T-helper 1 cell treated with Interleukin-12 subunit alpha and Interleukin-12 subunit beta and Interleukin-4 antibody, amounts not matched to agents 30 μg/mL and 1 μg/mL, for 36 hours (primary cell): ENCODE measurements around the gene PJA1.

ENCODE experiments used
- H3K27ac Mint-ChIP-seq: one replicate; pipeline ENCODE4 v1.8.0; 2021; ENCODE audit warnings: mild to moderate bottlenecking, mixed read lengths
- H3K27me3 Mint-ChIP-seq: one replicate; pipeline ENCODE4 v1.8.0; 2021; ENCODE audit warnings: low read depth, mixed read lengths
- H3K36me3 Mint-ChIP-seq: one replicate; pipeline ENCODE4 v1.8.0; 2021; ENCODE audit warnings: low read depth, mixed read lengths
- H3K4me1 Mint-ChIP-seq: one replicate; pipeline ENCODE4 v1.8.0; 2021; ENCODE audit warnings: low read depth, mixed read lengths
- H3K4me3 Mint-ChIP-seq: one replicate; pipeline ENCODE4 v1.8.0; 2021; ENCODE audit warnings: mild to moderate bottlenecking, moderate library complexity, mixed read lengths
- H3K9me3 Mint-ChIP-seq: one replicate; pipeline ENCODE4 v1.8.0; 2021; ENCODE audit warnings: mixed read lengths

PJA1 gene, protein sequence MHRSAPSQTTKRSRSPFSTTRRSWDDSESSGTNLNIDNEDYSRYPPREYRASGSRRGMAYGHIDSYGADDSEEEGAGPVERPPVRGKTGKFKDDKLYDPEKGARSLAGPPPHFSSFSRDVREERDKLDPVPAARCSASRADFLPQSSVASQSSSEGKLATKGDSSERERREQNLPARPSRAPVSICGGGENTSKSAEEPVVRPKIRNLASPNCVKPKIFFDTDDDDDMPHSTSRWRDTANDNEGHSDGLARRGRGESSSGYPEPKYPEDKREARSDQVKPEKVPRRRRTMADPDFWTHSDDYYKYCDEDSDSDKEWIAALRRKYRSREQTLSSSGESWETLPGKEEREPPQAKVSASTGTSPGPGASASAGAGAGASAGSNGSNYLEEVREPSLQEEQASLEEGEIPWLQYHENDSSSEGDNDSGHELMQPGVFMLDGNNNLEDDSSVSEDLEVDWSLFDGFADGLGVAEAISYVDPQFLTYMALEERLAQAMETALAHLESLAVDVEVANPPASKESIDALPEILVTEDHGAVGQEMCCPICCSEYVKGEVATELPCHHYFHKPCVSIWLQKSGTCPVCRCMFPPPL

DNA sequence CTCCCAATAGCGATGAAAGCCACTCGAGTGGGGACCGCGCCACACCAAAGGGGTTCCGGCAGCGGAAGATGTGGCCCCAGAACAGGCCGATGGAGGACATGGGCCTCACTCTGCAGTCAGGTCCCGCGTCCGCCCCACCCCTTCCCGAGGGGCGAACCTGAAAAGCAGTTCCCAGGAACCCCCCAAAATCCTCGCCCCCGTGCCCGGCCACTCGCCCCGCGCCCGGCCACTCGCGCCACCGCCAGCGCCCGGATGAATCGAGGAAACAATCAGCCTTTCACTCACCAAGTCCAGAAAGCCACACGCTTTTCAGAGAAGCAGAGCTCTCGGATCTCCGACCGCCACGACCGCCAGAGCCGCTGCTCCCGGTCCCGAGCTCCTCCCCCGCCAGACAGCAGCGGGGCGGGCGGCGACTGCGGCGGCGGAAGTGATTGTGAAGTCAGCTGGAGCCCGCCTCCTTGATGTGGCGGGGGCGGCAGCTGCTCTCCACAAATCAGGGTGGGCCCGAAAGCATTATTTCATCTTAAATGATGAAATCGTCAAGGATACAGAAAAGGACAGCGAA, at the start of gene PJA1:
PJA1 (minus strand) TSS at position 367 of the 565 bp plus-strand sequence. CDS start 2,380 bp downstream, outside the sequence.
- H3K27me3 Mint-ChIP-seq: peaks cover 12% of the 10 kb centered on the region
- peak within 1 kb of the TSS; percentile 83 for H3K27ac Mint-ChIP-seq
- H3K36me3 Mint-ChIP-seq: peaks cover 7% of the 10 kb centered on the region
- H3K9me3 Mint-ChIP-seq: no peaks in the 10 kb centered on the region
- peaks cover 26% of the 10 kb centered on the region for H3K4me1 Mint-ChIP-seq
- H3K4me3 Mint-ChIP-seq: peak within 1 kb of the TSS; percentile 91

DNA sequence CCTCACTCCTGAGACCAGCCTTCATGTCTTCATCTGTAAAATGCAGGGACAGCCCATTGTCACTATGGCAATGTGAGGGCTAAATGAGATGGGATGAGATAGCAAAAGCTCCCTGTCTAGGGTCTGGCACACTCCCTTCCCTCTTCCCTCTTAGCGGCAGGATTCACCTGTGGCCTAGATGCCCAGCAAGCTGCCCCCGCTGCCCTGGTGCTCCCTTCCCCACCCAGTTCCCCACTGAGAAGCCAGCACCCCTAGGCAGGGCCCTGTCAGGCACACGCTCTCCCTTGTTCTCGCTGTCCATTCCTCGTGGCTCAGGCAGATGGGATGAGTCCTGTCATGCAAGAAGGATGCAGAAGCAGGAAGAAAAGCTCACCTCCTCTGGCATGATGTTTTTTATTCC, 49.2 kb upstream of the PJA1 start:
- H3K4me1 Mint-ChIP-seq: no peaks in the 10 kb centered on the region
- H3K9me3 Mint-ChIP-seq: no peaks in the 10 kb centered on the region
- no peak overlapping the region for H3K4me3 Mint-ChIP-seq
- no peak overlapping the region for H3K27ac Mint-ChIP-seq
- no peaks in the 10 kb centered on the region for H3K27me3 Mint-ChIP-seq
- H3K36me3 Mint-ChIP-seq: no peaks in the 10 kb centered on the region

DNA sequence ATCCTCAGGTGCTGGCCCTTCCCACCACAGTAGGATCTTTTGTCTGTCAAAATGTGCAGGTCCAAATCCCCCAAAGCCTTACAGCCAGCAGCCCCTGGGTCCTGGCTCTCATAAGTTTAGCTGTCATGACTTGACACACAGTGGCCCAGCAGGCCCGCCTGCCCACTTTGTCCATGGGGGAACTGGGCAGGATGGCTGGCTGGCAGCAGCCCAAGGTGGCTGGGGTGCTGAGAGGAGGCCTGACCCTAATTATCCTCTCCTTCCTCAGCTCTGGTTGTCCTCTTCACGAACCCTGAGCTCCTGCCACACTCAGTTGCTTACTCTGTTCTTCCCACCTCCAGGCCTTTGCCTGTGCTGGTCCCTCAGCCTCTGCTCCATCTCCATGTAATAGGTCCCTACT, 46.4 kb upstream of the PJA1 start:
- Mint-ChIP-seq H3K27me3 (no peaks in the 10 kb centered on the region), H3K36me3 (no peaks in the 10 kb centered on the region), H3K4me3 (no peak overlapping the region), H3K4me1 (no peaks in the 10 kb centered on the region), H3K9me3 (no peaks in the 10 kb centered on the region), H3K27ac (no peak overlapping the region)

DNA sequence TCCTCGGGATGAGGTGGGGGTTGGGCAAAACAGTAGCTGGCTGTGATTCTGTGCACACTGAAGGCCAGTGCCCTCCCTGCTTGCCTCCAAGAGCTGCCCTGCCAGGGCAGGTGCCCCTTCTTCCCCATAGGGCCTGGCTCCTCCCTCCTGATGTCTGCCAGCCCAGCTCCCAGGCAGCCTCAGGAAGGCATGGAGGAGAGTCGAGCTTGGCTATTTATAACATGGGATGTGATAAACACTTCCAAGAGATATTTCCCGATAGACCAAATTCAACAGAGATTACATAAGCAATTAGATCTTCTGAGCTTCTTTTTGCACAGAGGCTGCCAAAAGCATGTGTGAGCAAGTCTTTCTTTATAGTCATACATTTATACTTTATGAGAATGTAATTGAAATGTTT, 45.3 kb upstream of the PJA1 start:
- Mint-ChIP-seq H3K27ac (no peak overlapping the region), H3K36me3 (no peaks in the 10 kb centered on the region), H3K9me3 (no peaks in the 10 kb centered on the region), H3K4me3 (no peak overlapping the region), H3K4me1 (no peaks in the 10 kb centered on the region), H3K27me3 (no peaks in the 10 kb centered on the region)

DNA sequence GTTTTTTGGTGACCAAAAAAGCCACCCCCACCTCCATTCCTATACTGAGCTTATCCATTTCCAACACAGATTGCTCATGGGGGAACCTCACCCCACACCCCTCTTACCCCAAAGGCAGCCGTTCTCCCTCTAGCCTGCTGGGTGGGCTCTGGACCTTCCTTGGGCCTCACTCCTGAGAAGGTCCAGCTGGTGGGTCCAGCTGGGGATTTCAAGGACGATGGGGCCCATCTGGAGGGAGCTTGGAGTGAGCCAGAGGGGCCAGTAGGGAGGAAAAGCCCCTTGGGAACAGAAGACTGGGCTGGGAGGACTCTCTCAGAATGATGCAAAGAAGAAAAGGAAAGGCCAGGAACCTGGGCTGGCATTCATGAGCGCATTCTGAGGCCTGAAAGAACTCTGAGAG, 42.0 kb upstream of the PJA1 start:
- Mint-ChIP-seq H3K36me3 (no peaks in the 10 kb centered on the region), H3K4me1 (no peaks in the 10 kb centered on the region), H3K9me3 (no peaks in the 10 kb centered on the region), H3K27ac (no peak overlapping the region), H3K27me3 (no peaks in the 10 kb centered on the region), H3K4me3 (no peak overlapping the region)

DNA sequence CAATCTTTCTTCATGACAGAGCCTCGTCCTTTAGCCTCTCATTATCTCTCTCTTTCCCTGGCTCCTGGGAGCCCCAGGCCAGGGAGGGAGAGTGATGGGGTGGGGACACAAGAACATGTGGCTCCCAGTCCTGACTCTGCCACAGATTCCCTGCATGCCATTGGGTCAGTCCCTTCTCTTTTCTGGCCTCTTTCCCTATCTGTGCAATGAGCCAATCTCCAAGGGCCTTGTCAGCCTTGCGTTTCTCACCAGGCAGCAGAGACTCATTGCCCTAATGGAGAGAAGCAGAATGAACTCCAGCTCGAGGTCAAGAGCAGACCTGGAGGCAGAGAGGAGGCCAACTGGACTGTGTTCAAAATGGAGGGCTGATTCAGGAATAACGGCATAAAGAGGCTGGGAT, 38.4 kb upstream of the PJA1 start:
- Mint-ChIP-seq H3K27me3 (no peaks in the 10 kb centered on the region), H3K4me1 (no peaks in the 10 kb centered on the region), H3K36me3 (no peaks in the 10 kb centered on the region), H3K9me3 (no peaks in the 10 kb centered on the region), H3K4me3 (no peak overlapping the region), H3K27ac (no peak overlapping the region)

DNA sequence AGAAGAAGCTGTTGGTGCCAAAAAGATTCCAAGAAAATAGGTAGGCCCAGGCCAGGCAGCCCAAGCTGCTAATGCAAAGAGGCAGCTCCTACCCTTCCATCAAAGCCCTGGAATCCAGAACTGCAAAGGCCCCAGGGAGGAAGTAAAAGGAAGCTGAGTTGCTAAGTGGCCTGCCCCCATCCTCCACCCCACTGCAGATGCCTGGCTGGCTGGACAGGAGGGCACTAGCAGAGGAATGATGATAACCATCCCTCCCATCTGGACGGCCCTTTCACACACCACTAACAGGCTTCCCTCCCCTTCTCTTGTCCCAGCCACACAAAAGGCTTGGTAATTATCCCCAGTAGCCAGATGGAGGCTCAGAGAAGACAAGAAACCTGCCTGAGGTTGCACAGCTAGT, 32.4 kb upstream of the PJA1 start:
- no peaks in the 10 kb centered on the region for H3K9me3 Mint-ChIP-seq
- H3K27ac Mint-ChIP-seq: no peak overlapping the region
- H3K36me3 Mint-ChIP-seq: no peaks in the 10 kb centered on the region
- no peaks in the 10 kb centered on the region for H3K27me3 Mint-ChIP-seq
- H3K4me1 Mint-ChIP-seq: no peaks in the 10 kb centered on the region
- no peak overlapping the region for H3K4me3 Mint-ChIP-seq

DNA sequence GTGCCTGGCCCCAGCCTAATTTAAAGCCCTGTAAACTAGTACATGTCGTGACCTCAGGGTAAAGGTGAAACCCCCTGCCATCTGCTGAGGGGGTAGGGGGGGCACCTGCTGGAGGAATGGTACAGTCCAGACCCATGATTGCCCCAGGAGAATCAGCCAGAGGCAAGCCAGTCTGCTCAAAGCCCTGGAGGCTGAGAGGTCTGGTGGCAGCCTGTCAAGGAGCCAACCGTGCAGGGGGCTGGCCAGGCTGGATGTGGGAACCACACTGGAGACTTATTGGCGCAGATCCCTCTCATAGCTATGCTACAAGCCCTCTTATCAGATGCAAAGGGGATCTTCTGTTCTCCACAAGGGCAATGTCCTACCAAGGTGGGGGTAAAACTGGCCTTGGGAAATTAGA, 31.4 kb upstream of the PJA1 start:
- Mint-ChIP-seq H3K4me3 (no peak overlapping the region), H3K9me3 (no peaks in the 10 kb centered on the region), H3K36me3 (no peaks in the 10 kb centered on the region), H3K27me3 (no peaks in the 10 kb centered on the region), H3K27ac (no peak overlapping the region), H3K4me1 (no peaks in the 10 kb centered on the region)

DNA sequence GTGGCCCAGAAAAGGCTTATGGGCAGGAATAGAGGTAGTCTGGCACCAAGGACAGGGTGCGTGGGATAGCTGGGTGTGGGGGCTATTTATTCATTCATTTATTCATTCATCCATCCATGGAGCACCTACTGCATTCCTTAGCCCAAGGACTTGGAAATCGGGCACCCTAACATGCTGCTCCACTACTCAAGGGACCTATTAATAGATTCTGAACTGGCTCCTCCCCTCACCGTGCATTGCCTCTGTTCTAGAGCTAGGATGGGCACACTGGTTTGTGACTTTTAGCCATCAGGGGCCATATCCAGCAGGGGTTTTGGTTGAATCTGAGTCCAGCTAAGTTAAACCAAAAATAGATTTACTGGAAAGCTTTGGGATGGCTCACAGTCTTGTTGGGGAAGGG, 30.6 kb upstream of the PJA1 start:
- Mint-ChIP-seq H3K4me1 (no peaks in the 10 kb centered on the region), H3K27me3 (no peaks in the 10 kb centered on the region), H3K4me3 (no peak overlapping the region), H3K27ac (no peak overlapping the region), H3K9me3 (no peaks in the 10 kb centered on the region), H3K36me3 (no peaks in the 10 kb centered on the region)

DNA sequence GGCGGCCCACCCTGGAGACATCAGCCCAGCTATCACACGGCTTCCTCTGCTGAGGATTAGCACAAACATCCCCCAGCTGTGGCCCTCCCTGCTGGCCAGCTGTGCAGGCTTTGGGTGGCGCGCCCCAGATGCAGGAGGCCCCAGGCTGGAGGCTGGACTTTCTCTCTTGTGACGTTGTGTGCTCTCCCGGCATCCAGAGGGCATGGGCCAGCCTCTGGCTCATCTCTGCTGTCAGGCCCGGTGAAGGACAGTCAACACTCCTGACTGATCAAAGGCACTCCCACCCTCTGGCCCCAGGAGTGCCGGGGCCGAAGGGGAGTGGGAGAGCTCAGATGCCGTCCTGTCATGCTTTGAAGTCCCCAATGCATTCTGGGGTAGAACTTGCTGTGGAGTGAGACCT, 29.9 kb upstream of the PJA1 start:
- no peaks in the 10 kb centered on the region for H3K36me3 Mint-ChIP-seq
- H3K4me3 Mint-ChIP-seq: no peak overlapping the region
- no peaks in the 10 kb centered on the region for H3K9me3 Mint-ChIP-seq
- no peak overlapping the region for H3K27ac Mint-ChIP-seq
- no peaks in the 10 kb centered on the region for H3K4me1 Mint-ChIP-seq
- no peaks in the 10 kb centered on the region for H3K27me3 Mint-ChIP-seq

DNA sequence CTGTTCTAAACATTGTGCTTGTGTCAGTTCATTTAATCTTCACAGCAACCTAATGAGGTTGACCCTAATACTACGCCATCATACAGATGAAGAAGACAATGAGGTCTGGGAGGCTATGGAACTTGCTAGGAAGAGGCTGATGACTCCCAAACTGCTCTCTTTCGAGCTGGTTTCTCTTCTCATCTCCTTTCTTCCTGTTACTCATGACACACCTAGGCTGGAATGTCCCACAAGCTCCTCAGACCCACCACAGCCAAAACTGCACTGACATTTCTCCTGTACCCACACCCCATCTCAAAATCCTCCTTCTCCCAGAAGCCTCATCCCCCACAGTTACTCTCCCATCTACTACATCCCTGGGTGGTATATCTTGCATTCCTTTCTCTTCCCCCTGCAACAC, 27.4 kb upstream of the PJA1 start:
- H3K9me3 Mint-ChIP-seq: no peaks in the 10 kb centered on the region
- H3K4me1 Mint-ChIP-seq: no peaks in the 10 kb centered on the region
- no peaks in the 10 kb centered on the region for H3K36me3 Mint-ChIP-seq
- no peak overlapping the region for H3K4me3 Mint-ChIP-seq
- no peaks in the 10 kb centered on the region for H3K27me3 Mint-ChIP-seq
- no peak overlapping the region for H3K27ac Mint-ChIP-seq

DNA sequence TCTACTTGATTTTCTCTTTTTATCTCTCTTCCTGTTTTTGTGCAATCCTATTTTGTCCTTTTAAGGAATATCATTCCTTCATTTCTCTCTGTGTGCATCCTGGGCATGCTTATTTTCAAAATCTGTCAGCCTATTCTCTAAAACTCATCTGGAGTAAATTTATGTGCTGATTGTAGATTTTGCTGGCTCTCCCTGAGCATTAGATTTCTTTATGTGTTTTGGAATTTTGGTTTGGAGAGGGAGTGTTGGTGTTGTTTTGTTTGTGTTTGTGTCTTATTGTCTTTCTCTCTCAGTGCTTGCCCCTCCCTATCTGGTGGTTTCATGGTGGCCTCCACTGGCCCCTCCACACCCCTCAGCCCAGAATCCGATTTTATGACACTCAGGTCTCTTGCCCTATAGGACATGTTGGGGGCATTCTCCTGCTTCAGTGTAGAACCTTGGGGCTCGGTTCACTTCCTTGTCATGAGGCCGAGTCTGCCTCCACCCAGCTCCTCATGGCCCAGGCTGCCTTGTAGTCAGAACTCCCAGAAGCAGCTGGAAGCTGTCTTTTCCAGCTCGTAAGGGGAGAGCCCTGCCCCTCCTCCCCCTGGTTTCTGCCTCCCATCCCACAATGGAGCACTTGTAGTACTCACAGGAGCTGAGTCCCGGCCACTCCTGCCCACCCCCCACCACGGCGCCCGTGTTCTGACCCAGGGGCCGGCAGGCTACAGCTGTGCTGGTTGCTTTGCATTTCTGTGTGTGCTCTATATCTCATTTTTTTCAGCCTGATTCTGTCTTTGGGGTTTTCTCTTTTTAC, 24.5 kb upstream of the PJA1 start:
- Mint-ChIP-seq H3K4me3 (no peak overlapping the region), H3K4me1 (no peaks in the 10 kb centered on the region), H3K9me3 (no peaks in the 10 kb centered on the region), H3K27me3 (no peaks in the 10 kb centered on the region), H3K36me3 (no peaks in the 10 kb centered on the region), H3K27ac (no peak overlapping the region)

DNA sequence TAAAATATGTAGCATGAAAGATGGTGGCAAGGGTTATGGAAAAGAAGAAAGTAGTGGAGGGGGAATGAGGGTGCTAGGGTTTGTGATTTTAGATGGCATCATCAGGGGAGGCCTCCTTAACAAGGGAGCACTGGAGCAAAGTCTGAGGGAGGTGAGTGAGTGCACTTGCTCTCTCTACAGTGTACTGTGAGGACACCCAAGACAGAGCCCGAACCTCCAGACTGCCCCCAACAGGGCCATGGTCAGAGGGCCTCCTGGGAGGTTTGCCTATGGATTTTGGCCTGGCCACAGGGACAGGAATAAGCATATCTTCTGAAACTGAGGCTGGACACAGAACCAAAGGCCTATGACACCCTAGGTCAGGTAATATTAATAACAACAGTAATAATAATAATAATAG, 21.4 kb upstream of the PJA1 start:
- Mint-ChIP-seq H3K9me3 (no peaks in the 10 kb centered on the region), H3K4me3 (no peak overlapping the region), H3K27me3 (no peaks in the 10 kb centered on the region), H3K4me1 (no peaks in the 10 kb centered on the region), H3K36me3 (no peaks in the 10 kb centered on the region), H3K27ac (no peak overlapping the region)

DNA sequence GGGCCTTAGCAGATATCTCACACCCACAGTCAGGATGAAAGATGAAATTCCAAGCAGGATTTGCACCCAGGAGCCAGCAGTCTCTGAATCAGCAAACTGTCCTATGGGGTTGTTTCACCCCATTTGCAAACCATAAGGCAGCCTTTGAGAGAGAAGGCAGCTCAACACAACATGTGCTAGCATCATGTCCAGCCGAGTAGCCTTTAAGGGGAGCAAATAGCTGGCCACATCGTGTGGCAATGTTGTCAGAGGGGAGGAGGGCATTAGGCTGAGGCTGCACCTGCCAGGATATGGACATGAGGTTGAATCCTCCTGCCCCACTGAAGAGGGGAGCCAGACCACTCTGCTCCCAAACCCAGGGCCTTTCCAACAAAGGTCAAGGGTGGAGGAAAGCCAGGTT, 20.6 kb upstream of the PJA1 start:
- Mint-ChIP-seq H3K27ac (no peak overlapping the region), H3K27me3 (peaks cover 6% of the 10 kb centered on the region), H3K9me3 (no peaks in the 10 kb centered on the region), H3K4me3 (no peak overlapping the region), H3K36me3 (no peaks in the 10 kb centered on the region), H3K4me1 (no peaks in the 10 kb centered on the region)

DNA sequence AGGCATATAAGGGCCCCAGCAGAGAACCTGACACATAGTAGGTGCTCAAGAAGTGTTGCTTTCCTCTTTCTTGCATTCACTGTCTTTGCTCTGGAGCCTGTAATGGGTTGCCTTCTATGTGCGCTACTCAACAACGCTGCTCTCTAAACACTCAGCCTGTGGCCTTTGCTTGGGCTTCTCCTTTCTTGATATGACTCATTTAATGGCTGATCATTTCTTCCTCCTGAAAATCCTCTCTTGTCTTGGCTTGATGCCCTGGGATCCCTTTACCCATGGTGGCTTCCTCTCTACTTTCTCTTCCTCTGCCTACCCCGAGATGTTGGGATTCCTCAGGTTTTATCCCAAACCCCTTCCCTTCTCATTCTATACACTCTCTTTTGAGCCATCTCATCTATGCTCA, 19.9 kb upstream of the PJA1 start:
- peaks cover 6% of the 10 kb centered on the region for H3K27me3 Mint-ChIP-seq
- H3K4me3 Mint-ChIP-seq: no peak overlapping the region
- H3K27ac Mint-ChIP-seq: no peak overlapping the region
- no peaks in the 10 kb centered on the region for H3K4me1 Mint-ChIP-seq
- H3K9me3 Mint-ChIP-seq: no peaks in the 10 kb centered on the region
- H3K36me3 Mint-ChIP-seq: no peaks in the 10 kb centered on the region
